Pons (tissue), 1 donor: ENCODE results near the gene RPL22.

Source experiments
- DNase-seq: peaks from one replicate; pipeline ENCODE4 v3.0.0-alpha.2; 2016; ENCODE audit warnings: low spot score

RPL22 gene

GRCh38 chr1:6199298-6200187 is at the start of gene RPL22:
RPL22 (minus strand) TSS chr1:6199595; CDS start chr1:6199573, 22 bp downstream.
- peak; percentile 99 for DNase-seq

- no peak for DNase-seq
Observed at GRCh38 chr1:6248161-6248776, 48.9 kb upstream of the RPL22 start.

- DNase-seq, result no peak
Observed at GRCh38 chr1:6247651-6248050, 48.3 kb upstream of the RPL22 start.

DNA sequence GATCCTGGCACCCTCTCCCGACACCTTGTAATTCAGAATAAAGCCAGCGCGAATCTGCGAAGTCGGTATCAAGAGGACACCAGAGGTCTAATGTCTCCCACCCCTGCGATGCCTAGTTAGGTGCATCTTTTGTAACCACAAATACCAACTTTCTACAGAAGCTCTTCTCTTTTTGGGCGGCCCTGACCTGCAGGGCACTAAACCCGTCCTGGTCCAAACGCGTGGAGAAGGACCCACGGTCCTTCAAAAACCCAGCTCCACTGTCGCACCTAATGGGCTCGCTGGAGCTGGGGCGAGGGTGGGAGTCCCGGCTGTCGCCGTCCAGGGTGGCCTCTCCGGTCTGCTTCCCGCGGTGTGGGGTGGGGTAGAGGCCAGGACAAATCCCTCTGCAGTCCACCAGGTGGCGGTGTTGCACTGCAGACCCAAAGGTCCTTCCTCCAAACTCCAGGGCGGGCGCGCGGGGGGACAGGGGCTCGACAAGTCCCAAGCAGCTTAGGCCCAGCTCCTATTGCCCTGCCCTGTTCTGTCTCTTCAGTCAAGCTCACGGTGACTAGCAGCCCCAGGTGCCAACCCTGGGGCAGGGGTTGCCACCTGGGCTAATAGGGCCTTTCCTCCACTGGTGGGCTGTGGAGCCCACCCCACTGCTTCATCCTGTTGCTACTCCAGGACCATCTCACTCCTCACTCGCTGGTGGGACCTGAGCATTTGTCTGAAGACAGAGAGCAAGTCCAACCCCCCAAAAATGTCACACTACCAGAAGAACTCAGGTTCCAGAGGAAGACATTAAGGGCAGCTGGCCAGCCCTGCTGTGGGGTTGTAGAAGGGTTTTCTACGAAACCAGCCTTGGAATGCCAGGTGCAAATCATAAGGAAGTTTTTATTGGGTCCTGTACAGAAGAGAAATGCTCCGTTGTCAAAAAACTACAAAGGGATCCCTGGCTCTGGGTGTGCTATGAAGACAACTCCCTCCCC is 47.4 kb upstream of the RPL22 start:
- DNase-seq, result peak; percentile 41

GRCh38 chr1:6245869-6246496 is 46.6 kb upstream of the RPL22 start:
- DNase-seq, result no peak

- peak; percentile 45 for DNase-seq
Observed at GRCh38 chr1:6245086-6245868, 45.9 kb upstream of the RPL22 start.

GRCh38 chr1:6244401-6245049 is 45.1 kb upstream of the RPL22 start:
- DNase-seq, result no peak

DNA sequence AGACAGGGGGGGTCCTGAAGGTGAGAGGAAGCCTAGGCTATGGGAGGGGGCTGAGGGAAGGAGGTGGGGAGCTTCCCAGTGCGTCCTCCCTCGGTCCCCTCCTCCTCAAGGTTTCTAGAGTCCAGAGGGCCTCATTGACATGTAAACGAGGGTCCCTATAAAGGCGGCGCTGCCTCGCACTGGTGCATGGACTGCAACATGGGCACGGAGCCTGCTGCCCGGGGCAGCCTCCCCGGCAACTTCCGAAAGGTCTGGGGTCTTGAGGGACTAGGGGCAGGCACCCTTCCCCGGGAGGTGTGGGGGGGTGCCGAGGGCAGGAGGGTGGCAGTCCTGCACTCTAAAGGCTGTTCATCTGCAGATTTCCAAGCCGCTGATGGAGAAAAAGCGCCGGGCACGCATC is 44.6 kb upstream of the RPL22 start, which contains the start of gene HES3:
Gene HES3 (plus strand): TSS at position 187 of the 400 bp plus-strand sequence. CDS start 187 bp downstream, at position 374.
- DNase-seq, result no peak

GRCh38 chr1:6243053-6243834 is 43.8 kb upstream of the RPL22 start:
- no peak for DNase-seq

DNA sequence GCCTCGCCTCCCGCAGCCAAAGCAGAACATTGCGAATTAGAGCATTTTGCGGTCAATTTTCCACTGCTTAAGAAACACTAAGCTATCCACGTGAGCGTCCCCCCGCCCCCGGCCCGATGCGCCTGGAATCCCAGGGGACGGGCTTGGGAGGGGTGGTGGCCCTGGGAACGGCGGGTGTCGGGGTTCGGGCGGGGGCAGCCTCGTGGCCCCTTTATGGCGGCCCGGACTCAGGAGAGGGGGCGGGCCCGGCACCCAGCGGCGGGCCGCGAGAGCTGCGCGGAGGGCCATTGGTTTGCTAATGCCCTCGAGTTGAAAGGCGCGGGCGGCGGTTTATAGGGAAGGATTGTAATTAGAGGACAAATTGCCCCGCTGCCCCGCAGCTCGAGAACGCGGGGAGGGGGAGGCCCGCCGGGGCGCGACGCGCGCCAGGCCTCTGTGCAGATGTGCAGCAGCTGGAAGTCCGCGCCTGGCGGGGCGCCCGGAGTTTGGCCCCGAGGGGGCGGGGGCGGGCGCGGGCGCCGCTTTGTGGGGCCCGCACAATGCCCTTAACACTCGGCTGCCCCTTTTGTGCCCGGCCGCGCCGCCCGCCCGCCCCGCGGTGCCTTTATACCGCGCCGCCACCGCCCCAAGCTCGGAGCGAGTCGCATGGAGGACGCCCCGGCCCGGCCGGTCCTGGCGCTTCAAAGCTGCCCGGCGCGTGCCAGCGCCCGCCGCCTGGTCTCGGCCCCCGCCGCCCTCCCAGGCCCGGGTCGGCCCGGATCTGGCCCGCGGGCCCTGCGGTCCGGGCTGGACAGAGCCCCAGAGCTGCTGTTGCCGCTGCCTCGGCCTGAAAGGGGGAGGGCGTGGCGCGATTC is 42.7 kb upstream of the RPL22 start:
- DNase-seq, result no peak

- no peak for DNase-seq
Observed at GRCh38 chr1:6241107-6241886, 41.9 kb upstream of the RPL22 start.

DNA sequence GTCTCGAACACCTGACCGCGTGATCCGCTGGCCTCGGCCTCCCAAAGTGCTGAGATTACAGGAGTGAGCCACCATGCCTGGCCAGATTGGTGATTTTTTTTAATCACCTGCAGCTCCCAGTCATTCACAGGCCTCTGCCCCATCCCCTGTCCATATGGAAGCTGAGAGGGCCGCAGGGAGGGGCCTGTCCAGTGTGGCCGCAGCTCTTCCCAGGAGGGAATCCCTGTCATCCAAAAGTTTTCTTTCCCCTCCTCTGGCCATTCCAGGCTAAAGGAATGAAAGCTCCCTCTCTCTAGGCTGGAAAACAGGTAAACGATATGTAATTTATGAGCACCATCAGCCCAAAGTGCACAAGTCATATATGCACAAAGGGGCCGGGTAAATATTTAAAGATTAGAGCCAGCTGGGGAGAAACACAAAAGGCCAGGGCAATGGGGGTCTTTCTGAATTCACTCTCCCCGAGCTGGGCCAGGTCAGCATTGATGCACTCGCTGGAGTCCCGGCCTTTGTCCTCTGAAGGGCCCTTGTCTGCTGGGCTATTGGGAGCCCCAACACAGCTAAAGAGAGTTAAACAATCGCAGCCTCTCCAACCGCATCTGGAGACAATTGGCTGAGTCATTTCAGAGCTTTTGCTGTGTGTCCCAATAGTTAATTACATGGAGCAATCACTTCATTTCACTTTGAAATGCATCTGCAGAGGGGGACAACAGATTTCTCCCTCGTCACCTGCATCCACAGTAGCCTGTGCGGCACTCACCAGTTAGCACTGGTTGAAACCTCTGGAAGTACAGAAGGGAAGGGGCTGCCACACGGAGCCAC is 40.8 kb upstream of the RPL22 start:
- no peak for DNase-seq

GRCh38 chr1:6239213-6239752 is 39.9 kb upstream of the RPL22 start:
- DNase-seq, result no peak

DNA sequence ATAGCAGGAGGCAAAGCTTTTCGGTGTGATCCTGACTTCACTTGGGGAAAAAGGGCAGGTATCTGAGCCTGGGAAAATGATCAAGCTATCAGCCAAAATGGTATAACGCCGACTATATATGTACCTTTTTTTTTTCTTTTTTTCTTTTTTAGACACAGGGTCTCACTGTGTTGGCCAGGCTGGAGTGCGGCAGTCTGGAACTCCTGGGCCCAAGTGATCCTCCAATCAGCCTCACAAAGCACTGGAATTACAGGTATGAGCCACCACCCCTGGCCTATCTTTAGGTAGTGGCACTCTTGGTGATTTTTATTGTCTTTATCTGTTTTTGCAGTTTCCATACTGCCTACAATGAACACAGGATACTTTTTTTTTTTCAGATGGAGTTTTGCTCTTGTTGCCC is 37.7 kb upstream of the RPL22 start:
- DNase-seq, result no peak

- no peak for DNase-seq
Observed at GRCh38 chr1:6235296-6235677, 35.9 kb upstream of the RPL22 start.

- DNase-seq, result no peak
Observed at GRCh38 chr1:6234502-6235295, 35.3 kb upstream of the RPL22 start.
